GM19099 (cell line): ENCODE data around the gene SH2B3.
A peak's percentile ranks its signal among the peaks of the same experiment; 100 is the strongest.

Experiments used
- POLR2A ChIP-seq: IDR thresholded peaks from 3 replicates; pipeline ENCODE4 v1.6.1; 2011; ENCODE audit warnings: low read depth; ENCODE audit not compliant: insufficient read length; ENCODE audit errors: extremely low read depth

Gene SH2B3

DNA sequence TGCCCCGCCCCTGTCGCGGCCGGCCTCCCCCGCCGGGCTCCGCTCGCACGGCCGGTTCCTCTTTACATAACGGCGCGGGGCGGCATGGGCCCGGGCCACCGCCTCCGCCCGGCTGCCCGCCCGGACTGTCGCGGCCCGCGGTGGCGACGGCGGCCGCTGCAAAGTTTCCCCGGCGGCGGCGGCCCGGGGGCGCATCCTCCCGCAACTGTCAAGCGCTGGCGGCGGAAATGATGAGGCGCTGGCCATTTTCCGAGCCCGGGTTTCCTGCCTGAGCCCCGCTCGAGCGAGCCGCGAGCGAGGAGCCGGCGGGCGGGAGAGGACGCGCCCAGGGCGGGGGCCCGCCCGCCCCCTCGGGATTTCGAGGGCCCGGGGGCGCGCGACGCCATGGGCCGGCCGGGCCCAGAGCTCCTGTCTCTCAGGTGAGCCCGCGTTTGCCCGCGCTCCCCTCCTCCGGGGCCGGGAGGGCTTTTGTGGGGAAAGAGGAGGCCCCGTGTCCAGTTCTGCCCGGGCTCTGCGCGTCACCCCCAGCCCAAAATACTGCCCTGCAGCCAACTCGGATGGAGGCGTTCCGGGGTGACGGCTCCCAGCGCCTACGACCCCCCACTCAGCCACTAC lies at the start of gene SH2B3:
Gene SH2B3, plus strand, starts transcription at position 65 of the 615 bp plus-strand sequence. CDS start 12,223 bp downstream, outside the sequence.
- TF ChIP-seq POLR2A: peak; percentile 83

DNA sequence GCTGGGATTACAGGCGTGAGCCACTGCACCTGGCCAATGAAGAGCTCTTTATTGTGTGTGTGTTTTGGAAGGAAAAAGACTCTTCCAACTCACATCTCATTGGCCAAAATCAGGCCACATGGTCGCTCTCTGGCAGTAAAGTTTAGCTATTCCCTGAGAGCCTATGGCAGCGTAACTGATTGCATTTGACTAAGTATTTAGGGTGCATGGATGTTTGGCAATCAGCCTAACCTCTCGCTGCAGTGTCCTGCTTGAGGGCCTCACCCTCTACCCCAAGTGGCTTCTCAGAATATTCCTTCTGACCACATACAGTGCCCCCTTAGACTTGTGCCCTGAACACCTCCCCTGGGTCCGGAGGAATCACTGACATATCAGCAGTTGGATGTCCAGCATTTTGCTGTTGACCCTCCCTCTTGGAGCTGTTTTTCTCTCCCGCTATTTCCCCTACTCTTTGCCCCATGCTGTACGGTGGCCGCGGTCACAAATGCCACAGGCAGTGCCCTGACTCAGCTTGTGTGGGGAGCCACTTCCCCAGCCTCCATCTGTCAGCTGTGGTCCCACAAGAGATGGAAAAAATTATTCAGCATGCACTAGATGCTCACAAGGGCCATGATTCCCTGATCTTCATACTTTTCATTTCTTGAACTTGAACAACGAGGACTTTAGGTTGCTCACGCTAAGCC lies 46.4 kb upstream of the SH2B3 start:
- no peak for TF ChIP-seq POLR2A

GRCh38 chr12:111359914-111360276 lies 45.8 kb upstream of the SH2B3 start:
- TF ChIP-seq POLR2A: no peak

DNA sequence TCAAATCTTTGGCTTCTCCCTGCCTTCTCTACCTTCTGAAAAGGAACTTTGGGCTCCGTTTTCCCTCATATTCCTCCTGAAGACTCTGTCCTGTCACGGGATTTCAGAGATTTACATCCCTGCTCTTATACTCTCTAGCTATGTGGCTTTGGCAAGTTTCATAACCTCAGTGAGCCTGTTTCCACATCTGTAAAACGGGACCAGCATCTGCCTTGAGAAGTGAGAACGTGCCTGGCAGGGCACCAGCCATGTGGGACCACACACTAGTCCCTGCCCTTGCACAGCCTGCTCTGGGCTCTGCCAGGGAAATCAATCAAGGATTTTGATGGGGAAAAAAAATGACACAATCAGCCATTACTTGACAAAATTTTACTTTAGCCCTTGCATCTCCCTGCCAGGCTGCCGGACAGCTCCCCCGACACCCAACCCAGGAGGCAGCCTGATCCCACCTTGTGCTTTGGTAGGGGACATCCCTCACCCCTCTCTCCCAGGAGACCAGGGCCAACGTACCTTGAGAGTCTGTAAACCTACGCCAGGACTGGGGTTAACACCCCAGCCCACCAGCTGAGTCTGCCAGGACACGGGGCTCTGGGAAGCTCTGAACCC lies 45.3 kb upstream of the SH2B3 start:
- TF ChIP-seq POLR2A: no peak

DNA sequence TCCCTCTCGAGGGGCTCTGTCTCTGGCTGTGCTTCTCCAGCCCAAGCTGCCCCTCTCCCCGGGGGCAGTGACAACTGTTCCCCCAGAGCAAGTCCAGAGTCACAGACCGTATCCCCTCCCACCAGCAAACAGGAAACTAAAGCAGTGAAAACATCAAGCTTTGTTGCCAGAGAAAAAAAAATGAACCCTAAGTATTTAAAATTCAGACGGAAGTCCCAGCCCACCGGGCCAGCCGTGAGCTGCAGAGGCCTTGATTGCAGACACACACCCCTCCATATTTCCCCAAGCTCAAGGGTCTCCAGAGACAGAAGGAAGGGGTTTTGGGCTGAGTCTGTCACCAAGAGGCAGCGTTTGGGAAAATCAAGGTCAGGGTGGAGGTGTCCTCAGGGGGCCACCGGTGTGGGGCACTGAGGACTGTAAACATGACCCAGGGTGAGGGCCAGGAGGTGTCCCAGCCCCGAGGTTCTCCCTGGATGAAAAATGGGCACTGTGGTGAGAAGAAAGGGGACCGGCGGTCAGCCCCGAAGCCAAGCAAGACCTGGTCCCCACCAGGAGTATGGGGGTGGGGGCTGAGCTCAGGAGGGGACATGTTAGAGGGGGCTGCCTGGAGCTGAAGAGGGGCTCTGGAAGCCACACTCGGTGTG lies 44.5 kb upstream of the SH2B3 start:
- no peak for TF ChIP-seq POLR2A

DNA sequence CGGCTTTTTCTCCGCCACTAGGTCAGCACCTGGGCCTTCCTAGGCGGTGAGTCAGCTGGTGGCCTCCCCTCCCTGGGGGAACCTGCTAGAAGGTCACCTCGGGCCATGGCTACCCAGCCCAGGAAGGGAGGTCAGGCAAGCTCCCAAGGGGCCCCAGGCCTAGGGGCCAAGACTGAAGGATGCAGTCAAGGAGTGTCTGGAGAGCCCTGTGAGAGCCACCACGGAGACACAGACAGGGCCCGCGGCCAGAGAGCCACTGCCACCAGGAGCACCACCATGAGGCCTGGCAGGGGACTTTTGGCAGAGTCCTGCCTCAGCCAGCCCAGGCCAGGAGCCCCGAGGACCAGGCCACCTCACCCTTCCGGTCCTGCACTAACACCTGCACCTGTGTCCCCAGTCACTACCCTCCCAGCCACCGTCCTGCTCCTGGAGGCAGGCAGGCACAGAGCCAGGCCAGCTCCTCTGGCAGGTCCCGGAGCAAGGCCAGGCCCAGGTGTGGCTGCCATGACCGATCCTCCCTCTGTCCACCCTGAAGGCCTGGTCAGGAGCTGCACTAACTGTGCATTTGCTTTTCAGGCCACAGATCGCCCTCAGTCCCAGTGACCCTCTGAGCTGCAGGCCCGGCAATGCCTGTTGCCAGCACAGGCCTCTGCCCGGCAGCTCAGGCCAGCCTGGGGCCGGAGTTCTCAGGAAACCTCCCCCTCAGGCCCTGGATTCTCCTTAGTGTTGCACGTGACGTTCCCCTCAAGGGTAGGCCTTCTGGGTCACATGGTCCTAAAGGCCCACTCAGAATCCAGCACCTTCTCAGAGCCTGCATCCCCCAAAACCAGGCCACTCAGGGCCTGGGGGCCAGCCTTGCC lies 43.8 kb upstream of the SH2B3 start:
- TF ChIP-seq POLR2A: no peak

DNA sequence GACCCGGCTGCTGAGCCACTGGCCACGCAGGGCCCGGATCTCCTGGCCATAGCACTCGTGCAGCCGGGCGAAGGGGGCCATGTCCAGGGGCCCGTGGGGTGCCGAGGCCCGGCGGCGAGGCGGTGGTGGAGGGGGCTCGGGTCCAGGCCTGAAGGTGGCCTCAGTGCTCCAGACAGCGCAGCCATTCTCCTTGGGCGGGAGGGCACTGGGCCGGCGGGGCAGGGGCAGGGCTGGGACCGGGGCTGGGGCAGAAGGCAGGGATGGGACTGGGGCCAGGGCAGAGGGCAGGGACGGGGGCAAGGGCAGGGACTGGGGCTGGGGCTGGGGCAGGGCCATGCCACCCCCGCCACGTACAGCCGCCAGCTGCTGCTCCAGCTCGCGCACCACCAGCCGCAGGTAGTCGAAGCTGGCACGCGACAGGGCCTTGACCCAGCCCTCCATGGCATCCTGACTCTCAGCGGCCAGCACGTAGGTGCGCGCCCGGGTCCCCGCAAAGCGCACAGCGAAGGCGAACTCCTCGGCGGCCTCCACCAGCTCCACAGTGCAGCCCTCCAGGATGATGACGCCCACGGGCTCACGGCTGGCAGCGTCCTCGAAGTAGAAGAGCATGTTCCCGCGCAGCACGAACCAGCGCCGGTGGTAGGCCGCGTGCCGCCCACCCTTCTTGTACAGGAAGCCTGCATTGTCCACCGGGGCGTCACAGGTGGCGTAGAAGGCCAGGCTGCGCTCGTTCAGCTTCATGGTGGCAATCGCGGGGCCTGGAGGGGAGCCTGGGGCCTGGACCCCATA lies 42.8 kb upstream of the SH2B3 start:
- TF ChIP-seq POLR2A: no peak

DNA sequence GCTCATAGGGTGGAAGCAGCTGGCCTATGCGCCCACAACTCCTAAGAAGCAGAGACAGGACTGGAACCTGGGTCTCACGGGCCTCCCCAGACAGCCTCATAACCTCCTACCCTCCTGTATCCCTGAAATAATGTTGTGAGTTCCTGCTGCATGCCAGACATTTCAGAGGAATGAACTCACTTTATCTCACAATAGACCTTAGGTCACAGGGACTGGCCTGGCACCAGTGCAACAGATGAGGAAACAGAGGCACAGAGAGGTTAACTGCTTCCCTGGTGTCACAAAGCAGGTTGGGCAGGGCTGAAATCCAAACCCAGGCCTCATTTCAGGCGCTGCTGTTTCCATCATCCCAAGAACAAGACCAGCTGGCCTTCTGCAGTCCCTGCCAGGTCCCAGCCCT lies 42.1 kb upstream of the SH2B3 start:
- no peak for TF ChIP-seq POLR2A

- TF ChIP-seq POLR2A: no peak
These were observed 39.6 kb upstream of the SH2B3 start for GRCh38 chr12:111366075-111366474.

DNA sequence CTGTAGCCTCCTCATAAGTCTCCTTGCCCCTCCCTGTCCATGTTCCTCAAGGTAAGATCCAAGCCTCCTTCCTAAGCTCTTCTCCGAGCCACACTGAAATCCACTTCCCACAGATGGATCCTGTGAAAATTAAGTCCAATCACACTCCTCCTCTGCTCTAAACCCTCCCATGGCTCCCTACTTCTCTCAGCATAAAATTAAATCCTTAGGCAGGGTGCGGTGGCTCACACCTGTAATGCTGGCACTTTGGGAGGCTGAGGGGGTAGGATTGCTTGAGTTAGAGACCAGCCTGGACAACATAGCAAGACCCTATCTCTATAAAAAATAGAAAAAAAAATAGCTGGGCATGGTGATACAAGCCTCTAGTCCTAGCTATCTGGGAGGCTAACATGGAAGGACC lies 39.1 kb upstream of the SH2B3 start:
- no peak for TF ChIP-seq POLR2A

GRCh38 chr12:111367661-111368221 lies 38.0 kb upstream of the SH2B3 start:
- no peak for TF ChIP-seq POLR2A

DNA sequence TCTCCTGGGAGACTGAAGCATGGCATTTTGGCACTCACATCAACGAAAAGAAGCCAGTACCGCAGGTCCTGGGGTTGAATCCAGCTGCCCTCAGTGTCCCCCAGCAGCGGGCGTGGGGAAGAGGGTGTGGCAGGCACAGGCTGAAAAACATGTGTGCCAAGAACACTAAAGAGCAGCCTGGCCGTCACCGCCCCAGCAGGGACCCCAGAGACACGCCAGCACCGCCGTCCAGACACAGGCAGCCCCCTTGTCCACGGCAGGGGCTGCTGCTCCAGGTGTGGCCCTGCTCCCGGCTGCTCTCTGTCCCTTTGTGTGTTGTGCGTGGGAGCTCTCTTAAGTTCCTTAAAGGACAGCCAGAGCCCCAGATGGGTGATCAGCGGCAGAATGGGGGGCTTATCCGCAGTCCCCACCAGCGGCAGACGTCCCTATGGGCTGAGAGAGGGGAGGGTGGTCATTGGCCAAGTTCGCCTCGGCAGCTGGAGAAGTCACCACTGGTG lies 37.4 kb upstream of the SH2B3 start:
- TF ChIP-seq POLR2A: no peak

DNA sequence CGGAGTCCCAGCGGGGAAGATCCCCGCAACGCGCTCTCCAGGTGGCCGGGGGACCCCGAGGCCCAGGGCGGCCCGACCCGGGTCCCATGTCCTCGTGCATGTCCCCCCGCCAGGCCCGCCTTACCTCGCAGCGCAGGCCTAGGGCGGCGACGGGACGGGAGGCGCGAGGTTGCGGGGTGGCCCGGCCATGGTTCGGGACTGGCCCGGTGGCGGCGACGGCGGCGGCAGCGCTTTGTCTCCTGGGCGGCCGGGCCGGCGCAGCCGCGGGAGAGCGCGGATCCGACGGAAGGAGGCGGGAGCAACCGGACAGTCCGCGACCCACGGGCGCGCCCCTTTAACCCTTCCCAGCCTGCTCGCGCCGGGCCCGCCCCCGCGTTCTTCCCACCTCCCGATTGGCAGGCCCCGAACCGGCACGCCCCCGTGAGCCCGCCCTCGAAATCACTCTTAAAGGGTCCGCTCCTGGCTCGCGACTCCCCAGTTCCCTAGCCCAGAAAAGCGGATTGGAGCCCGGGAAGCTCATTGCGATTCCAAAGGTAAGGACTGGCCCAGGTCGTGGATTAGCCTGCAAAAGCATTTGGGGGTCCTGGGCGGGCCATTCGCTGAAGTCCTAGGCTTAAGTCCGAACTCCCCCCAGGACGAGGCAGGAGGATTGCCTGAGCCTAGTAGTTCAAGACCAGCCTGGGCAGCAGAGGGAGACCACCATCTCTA lies 36.8 kb upstream of the SH2B3 start, which contains the start of gene PHETA1:
Gene PHETA1, minus strand, starts transcription at position 308 of the 708 bp plus-strand sequence. CDS start 5,668 bp downstream, outside the sequence.
- TF ChIP-seq POLR2A: no peak
